ENCODE results near the gene KIAA1191.
"Not testable (repeated sequence)": the region's sequence is repeated elsewhere in the genome, so short reads cannot be mapped to it uniquely, and the experiment has no call there.

Gene KIAA1191

GRCh38 chr5:176361437-176362232, at the start of gene KIAA1191:
Gene KIAA1191, minus strand, starts transcription at chr5:176361764. Its CDS starts 2,256 bp downstream, at chr5:176359508.
- peak; percentile 92 for DNase-seq (ENCODE audit: low spot score)

DNA sequence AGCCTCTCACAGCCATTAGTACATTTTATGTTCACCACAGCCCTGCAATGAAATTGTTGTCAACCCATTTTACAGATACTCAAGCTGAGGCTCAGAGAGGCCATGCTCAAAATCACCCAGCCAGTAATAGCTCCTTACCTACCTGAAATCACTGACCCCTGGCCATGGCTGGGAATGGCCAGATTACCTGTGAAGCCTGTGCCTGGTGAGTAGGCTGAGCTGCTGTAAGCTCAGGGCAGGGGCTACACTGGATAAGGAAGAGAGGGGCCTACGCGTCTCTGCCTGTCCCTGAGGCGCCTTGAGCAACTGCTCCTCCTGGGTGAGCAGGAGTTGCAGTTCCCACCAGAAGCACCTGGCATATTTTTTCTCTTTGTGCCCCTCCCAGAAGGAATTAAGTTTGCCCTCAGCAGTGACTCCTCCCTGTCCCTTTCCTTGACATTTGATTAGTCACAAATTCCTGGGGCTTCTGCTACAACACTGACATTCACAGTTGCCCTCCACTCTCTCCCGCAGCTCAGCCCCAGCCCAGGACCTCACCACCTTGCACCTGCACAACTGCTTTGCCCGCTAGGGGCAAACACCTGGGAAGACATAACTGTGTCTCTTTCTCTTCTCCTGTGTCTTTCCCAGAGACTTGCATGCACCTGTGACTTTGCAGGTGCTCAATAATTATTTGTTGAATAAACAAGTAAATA, 49.1 kb upstream of the KIAA1191 start:
- no peak for DNase-seq (ENCODE audit: low spot score)

DNA sequence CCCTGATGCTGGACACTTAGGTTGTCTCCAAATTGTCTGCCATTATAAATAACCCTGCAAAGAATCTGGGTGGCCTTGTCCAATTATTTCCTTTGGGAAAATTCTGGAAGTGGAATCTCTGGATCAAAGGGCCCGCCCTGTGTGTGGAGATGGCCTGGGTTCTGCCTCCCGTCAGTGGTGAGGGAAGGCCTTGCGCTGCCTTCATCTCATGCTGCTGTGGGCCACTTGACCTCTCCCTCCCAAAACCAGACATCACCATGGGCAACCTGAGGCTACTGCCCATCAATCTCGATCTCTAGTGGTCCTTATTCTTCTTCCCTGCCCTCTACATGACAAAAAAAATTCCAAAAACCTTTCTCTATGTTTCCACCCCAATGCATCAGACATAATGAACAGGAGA, 48.2 kb upstream of the KIAA1191 start:
- DNase-seq (ENCODE audit: low spot score), result no peak

DNA sequence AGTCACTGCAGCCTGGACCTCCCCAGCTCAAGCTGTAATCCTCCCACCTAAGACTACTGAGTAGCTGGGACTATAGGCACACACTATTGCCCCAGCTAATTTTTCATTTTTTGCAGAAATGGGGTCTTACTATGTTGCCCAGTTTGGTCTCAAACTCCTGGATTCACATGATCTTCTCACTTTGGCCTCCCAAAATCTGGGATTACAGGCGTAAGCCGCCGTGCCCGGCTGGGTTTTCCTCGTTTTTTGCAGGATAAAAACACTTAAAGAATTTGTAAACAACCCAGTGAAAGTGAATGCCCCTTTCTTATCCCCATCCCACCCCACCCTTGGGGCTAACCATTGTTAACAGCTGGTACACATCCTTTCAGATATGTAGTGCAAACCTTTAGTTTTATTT, 47.0 kb upstream of the KIAA1191 start:
- DNase-seq (ENCODE audit: low spot score), result no peak

GRCh38 chr5:176408252-176408573, 46.6 kb upstream of the KIAA1191 start:
- not testable (repeated sequence) for DNase-seq (ENCODE audit: low spot score)

DNA sequence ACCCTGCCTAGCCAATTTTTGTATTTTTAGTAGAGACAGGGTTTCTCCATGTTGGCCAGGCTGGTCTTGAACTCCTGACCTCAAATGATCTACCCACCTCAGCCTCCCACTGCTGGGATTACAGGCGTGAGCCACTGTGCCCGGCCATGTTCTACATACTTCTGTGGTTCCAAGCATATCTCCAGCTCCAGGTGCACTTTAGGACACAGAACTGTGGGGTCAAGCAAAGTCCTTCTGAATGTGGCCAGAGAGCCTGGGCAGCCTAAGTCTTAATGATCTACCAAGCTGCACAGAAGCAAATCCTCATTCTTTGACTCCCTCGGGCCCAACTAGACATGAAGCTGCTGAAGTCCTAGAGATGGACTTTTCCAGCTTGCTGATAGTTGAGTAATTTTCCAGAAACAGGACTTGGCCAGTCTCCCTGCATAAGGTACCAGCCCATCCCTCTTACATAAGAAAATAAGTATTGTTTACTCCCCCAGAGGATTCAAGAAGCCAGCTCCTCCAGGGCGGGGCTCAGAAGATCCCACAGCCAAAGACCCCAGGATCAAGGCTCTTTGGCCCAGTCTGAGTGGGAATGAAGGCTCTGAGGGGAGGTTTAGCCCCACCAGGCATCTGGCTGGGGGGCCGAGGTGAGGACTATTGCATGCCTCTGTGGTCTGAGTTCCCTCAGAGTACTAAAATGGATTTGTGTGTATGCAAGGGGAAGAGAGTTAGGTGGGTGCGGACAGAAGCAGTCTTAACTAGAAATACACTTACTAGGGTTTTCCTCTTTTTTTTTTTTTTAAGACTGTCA, 46.1 kb upstream of the KIAA1191 start:
- no peak for DNase-seq (ENCODE audit: low spot score)

DNA sequence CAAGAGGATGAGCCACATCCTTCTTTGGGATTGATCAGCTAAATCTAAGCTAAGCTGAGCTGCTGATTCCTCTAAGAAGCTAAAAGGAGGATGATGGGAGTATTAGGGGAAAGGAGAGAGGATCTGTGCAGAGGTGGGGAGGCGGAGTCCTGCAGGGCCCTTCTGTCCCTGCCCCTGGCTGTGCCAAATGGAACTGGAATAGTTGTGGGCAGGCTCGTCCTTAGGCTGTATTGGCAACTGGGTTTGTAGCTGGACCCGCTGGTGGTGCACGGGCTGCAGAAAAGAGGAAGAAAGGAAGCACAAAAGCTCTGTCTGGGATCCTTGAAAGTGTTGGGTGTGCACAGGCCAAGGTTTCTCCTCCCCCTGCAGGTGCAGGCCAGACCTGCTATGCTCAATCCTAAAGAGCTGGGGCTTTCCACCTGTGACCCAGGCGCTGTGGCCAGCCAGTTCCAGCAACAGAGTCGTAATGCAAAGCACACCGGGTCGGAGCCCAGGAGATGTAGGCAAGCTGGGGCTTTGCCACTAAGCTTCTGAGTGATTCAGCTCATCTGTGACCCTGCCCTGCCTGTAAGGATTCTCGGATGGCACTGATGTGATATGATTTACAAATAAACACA, 45.0 kb upstream of the KIAA1191 start:
- DNase-seq (ENCODE audit: low spot score), result no peak

- DNase-seq (ENCODE audit: low spot score), result no peak
Measured at GRCh38 chr5:176405656-176406435, 44.3 kb upstream of the KIAA1191 start.

- no peak for DNase-seq (ENCODE audit: low spot score)
Measured at GRCh38 chr5:176401281-176402205, 40.0 kb upstream of the KIAA1191 start.

- DNase-seq (ENCODE audit: low spot score), result no peak
Measured at GRCh38 chr5:176400382-176401156, 39.0 kb upstream of the KIAA1191 start.

DNA sequence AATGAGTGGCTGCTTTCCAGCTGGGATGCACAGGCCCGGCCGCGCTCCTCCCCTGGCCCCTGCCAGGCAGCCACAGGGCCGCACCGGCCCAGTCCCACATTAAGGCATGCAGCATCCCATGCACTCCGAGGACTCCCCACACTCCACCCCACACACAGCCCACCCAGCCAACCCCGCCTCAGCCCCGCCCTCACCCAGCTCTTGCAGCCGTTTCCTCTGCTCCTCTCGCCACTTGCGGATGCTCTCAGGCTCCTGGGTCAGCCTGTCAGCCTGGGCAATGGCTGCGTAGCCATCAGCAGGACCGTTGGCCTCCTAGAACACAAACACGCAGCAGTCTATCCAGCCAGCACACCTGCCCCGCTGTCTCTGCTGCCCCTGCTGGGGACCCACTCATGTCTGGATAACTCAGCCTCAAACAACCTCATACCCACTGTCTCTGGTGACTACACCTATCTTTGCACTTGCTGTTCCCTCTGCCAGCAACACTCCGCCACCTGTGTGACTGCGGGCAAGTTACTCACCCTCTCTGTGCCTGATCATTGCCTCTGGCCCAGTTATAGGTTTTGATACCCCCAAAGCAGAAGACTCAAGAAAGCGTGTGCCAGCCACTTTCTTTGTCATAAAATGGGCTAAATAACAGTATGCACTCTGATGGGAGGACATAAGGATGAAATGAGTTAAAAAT, 36.3 kb upstream of the KIAA1191 start:
- no peak for DNase-seq (ENCODE audit: low spot score)

GRCh38 chr5:176396330-176396729, 34.8 kb upstream of the KIAA1191 start:
- DNase-seq (ENCODE audit: low spot score), result no peak

DNA sequence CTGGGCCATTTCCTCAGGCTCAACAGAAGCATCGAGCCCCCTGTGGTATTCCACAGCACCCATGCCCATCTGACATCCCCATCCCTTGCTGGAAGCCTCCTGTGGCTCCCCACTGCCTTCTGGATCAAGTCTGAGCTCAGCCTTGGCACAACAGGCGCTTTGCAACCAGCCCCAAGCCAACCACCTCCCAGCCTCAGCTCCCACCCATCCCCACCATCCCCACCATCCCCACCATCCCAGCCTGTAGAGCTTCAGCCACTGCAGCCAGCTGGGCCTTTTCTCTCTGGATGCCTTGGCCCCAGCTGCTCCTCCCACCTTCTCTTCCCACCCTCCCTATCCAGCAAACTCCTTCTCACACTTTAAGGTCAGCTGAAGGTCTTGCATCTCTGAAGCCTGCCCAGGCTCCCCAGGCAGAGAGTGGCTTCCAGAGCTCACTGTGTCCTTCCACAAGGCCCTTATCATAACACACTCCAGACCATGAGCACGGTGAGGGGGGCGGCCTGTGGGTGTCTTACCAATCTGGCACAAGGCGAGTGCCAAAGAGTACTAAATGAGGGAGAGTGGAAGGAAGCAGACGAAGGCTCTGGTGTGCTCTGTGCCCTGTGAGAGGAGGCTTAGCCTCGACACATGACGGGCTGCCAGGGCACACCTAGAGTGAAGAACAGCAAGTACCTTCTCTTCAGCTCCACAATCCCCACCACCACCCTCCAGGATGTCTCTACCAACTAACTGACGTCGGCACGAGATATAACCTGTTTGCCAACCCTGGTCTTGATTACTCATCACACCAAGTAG, 33.5 kb upstream of the KIAA1191 start:
- no peak for DNase-seq (ENCODE audit: low spot score)

- no peak for DNase-seq (ENCODE audit: low spot score)
Measured at GRCh38 chr5:176394096-176394495, 32.5 kb upstream of the KIAA1191 start.

DNA sequence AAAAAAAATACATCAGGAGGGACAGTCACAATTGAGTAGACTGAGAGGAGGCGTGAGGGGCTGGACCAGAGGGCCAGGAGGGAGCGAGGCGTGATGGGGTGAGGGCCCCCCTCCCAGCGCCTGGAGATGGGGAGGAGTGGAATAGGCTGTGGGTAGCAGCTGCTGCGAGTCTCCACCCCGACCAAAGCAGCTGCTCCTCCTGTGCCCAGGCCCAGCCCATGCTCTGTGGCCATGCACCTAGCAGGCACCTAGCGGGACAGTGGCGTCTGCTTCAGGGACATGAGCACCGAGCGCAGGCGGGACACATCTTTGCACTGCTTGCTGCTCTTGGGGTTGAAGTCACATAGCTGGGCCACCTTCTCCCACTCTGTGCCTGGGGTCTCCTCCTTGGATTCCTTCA, 31.0 kb upstream of the KIAA1191 start:
- no peak for DNase-seq (ENCODE audit: low spot score)

GRCh38 chr5:176391999-176392398, 30.4 kb upstream of the KIAA1191 start:
- no peak for DNase-seq (ENCODE audit: low spot score)

GRCh38 chr5:176391479-176391878, 29.9 kb upstream of the KIAA1191 start:
- no peak for DNase-seq (ENCODE audit: low spot score)
